ENCODE data around the gene RAB40C. TPM values are rescaled to one million over a fixed set of nuclear protein-coding genes. Genes with fewer than 3 reads are reported as not detected.

Gene RAB40C
- total RNA-seq, 1 experiment from 2014 or later, result 17.7 TPM

GRCh38 chr16:583815-584591 lies 5.9 kb upstream of the RAB40C start:
- peaks cover 26% of the 10 kb centered on the region for H3K36me3 Mint-ChIP-seq (ENCODE audit: insufficient read depth, unreplicated experiment)
- DNase-seq (ENCODE audit: unreplicated experiment), result no peak
- H3K27ac Mint-ChIP-seq (ENCODE audit: low read depth, unreplicated experiment), result no peak overlapping the region
- no peak overlapping the region for H3K4me3 Mint-ChIP-seq (ENCODE audit: unreplicated experiment)
- no TSS peak for BruUV-seq (replicated peaks)
- H3K9me3 Mint-ChIP-seq (ENCODE audit: unreplicated experiment), result no peaks in the 10 kb centered on the region
- H3K4me1 Mint-ChIP-seq (ENCODE audit: insufficient read depth, unreplicated experiment), result no peaks in the 10 kb centered on the region
- no peaks in the 10 kb centered on the region for H3K27me3 Mint-ChIP-seq (ENCODE audit: insufficient read depth, unreplicated experiment)
- CTCF ChIA-PET, result no interaction called here
- TF ChIP-seq, protein P1, sequence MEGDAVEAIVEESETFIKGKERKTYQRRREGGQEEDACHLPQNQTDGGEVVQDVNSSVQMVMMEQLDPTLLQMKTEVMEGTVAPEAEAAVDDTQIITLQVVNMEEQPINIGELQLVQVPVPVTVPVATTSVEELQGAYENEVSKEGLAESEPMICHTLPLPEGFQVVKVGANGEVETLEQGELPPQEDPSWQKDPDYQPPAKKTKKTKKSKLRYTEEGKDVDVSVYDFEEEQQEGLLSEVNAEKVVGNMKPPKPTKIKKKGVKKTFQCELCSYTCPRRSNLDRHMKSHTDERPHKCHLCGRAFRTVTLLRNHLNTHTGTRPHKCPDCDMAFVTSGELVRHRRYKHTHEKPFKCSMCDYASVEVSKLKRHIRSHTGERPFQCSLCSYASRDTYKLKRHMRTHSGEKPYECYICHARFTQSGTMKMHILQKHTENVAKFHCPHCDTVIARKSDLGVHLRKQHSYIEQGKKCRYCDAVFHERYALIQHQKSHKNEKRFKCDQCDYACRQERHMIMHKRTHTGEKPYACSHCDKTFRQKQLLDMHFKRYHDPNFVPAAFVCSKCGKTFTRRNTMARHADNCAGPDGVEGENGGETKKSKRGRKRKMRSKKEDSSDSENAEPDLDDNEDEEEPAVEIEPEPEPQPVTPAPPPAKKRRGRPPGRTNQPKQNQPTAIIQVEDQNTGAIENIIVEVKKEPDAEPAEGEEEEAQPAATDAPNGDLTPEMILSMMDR (IDR thresholded peaks at IDR 0.05; ENCODE audit: unreplicated experiment), result no peak
- POLR2A ChIA-PET, result interaction anchor here (0.5 to 1.5 kb wide), 2 partner anchors 14 to 100 kb away, joined by 3 to 4 read pairs; partner anchors contain the start of gene JMJD8
- intact Hi-C loops (cut with micrococcal nuclease), result no loop called here

GRCh38 chr16:585351-585750 lies 4.5 kb upstream of the RAB40C start:
- Mint-ChIP-seq H3K4me1 (ENCODE audit: insufficient read depth, unreplicated experiment) (peaks cover under 1% of the 10 kb centered on the region), H3K9me3 (ENCODE audit: unreplicated experiment) (no peaks in the 10 kb centered on the region), H3K27me3 (ENCODE audit: insufficient read depth, unreplicated experiment) (no peaks in the 10 kb centered on the region), H3K27ac (ENCODE audit: low read depth, unreplicated experiment) (no peak overlapping the region), H3K4me3 (ENCODE audit: unreplicated experiment) (no peak overlapping the region), H3K36me3 (ENCODE audit: insufficient read depth, unreplicated experiment) (peaks cover 30% of the 10 kb centered on the region)
- ChIA-PET CTCF (interaction anchor here (1.0 kb wide), 1 partner anchor 10 kb away, joined by 4 read pairs; no protein-coding TSS in a partner anchor), POLR2A (interaction anchor here (0.6 to 1.5 kb wide), 5 partner anchors 9 to 57 kb away, joined by 3 to 6 read pairs (median 4); no protein-coding TSS in a partner anchor)
- intact Hi-C loops (cut with micrococcal nuclease), result loop anchor here (5.0 kb wide), 1 partner anchor 193 kb away; no protein-coding TSS in a partner anchor
- no TSS peak for BruUV-seq (replicated peaks)
- TF ChIP-seq, protein P1 (IDR thresholded peaks at IDR 0.05; ENCODE audit: unreplicated experiment), result no peak
- no peak for DNase-seq (ENCODE audit: unreplicated experiment)

- peaks cover 38% of the 10 kb centered on the region for H3K36me3 Mint-ChIP-seq (ENCODE audit: insufficient read depth, unreplicated experiment)
- CTCF ChIA-PET, result interaction anchor here (1.0 kb wide), 1 partner anchor 11 kb away, joined by 4 read pairs; no protein-coding TSS in a partner anchor
- no peaks in the 10 kb centered on the region for H3K9me3 Mint-ChIP-seq (ENCODE audit: unreplicated experiment)
Measured at GRCh38 chr16:586047-586644, 3.7 kb upstream of the RAB40C start.

More at GRCh38 chr16:586047-586644, 3.7 kb upstream of the RAB40C start:
- intact Hi-C loops (cut with micrococcal nuclease), result loop anchor here (5.0 kb wide), 1 partner anchor 194 kb away; no protein-coding TSS in a partner anchor
- H3K27me3 Mint-ChIP-seq (ENCODE audit: insufficient read depth, unreplicated experiment), result no peaks in the 10 kb centered on the region
- no peak for DNase-seq (ENCODE audit: unreplicated experiment)
- H3K27ac Mint-ChIP-seq (ENCODE audit: low read depth, unreplicated experiment), result no peak overlapping the region
- TF ChIP-seq, protein P1 (IDR thresholded peaks at IDR 0.05; ENCODE audit: unreplicated experiment), result no peak
- BruUV-seq (replicated peaks), result no TSS peak
- H3K4me3 Mint-ChIP-seq (ENCODE audit: unreplicated experiment), result no peak overlapping the region
- H3K4me1 Mint-ChIP-seq (ENCODE audit: insufficient read depth, unreplicated experiment), result peaks cover 8% of the 10 kb centered on the region
- POLR2A ChIA-PET, result interaction anchor here (0.7 to 3.9 kb wide), 8 partner anchors 9 to 126 kb away, joined by 3 to 23 read pairs (median 6); partner anchors contain the start of genes METTL26, PIGQ and STUB1

Measured in MCF 10A (cell line).